Right lobe of liver (tissue), 6 donors: ENCODE data around the gene ATP6V0A1. TPM values are rescaled to one million over a fixed set of nuclear protein-coding genes. Genes with fewer than 3 reads are reported as not detected.
A peak's percentile ranks its signal among the peaks of the same experiment; 100 is the strongest.
"Not testable (repeated sequence)": the region's sequence is repeated elsewhere in the genome, so short reads cannot be mapped to it uniquely, and the experiment has no call there.

Experiments used
- ATAC-seq, 4 donors: fragments of 200-7000 bp; cut with Tn5 transposase; one replicate each; pipeline ENCODE4 v1.9.1; 2020; ENCODE audit warnings: mild to moderate bottlenecking in 4 of 4, moderate library complexity in 4 of 4
- DNase-seq, 3 donors: peaks; one replicate each; pipeline ENCODE4 v3.0.0-alpha.2; 2020
- H3K27ac ChIP-seq, 3 donors: fragments of 200-600 bp; one replicate each; pipeline ENCODE4 v1.8.0; 2022
- H3K27me3 ChIP-seq, 2 donors: fragments of 200-600 bp; one replicate each; pipeline ENCODE4 v1.8.0; 2022
- H3K36me3 ChIP-seq, 4 donors: fragments of 200-600 bp; sonication (generic) in 1 of 4; one replicate each; pipeline versions ENCODE4 v1.5.1 to v1.8.0; 2017 to 2022; ENCODE audit warnings: control low read depth in 1 of 4
- H3K4me1 ChIP-seq, 4 donors: fragments of 200-600 bp; sonication (generic) in 1 of 4; one replicate each; pipeline versions ENCODE4 v1.5.1 to v1.8.0; 2017 to 2022; ENCODE audit warnings: control low read depth in 1 of 4
- H3K4me3 ChIP-seq, 3 donors: fragments of 200-600 bp; one replicate each; pipeline ENCODE4 v1.8.0; 2022
- H3K9me3 ChIP-seq, 4 donors: fragments of 200-600 bp; sonication (generic) in 1 of 4; one replicate each; pipeline versions ENCODE4 v1.5.1 to v1.8.0; 2017 to 2022; ENCODE audit warnings: control low read depth in 1 of 4
- CTCF ChIP-seq, 4 donors: fragments of 200-600 bp in 3 of 4; fragments of 450-650 bp in 1 of 4; IDR thresholded peaks; one replicate each; pipeline versions ENCODE4 v1.5.1 to v1.8.0; 2016 to 2022; ENCODE audit warnings: antibody characterized with exemption in 4 of 4, mild to moderate bottlenecking in 2 of 4
- POLR2A ChIP-seq: fragments of 450-650 bp; IDR thresholded peaks from one replicate; pipeline ENCODE4 v1.6.1; 2017; ENCODE audit warnings: antibody characterized with exemption, mild to moderate bottlenecking
- WGBS: methylation state at CpG from one replicate; pipeline ENCODE4 v1.1.6; 2018; ENCODE audit warnings: low coverage, low lambda C conversion rate; ENCODE audit not compliant: insufficient coverage; ENCODE audit errors: missing lambda C conversion rate; 5-methylcytosine and 5-hydroxymethylcytosine counted together
- intact Hi-C, 2 donors: fragments of 100-400 bp; cut with DNase I; formaldehyde crosslinking; loops; one replicate each; pipeline versions ENCODE4 v1.11.2 to v1.14.1; 2022
- total RNA-seq, 6 experiments: library from RNA; depleted of rRNA in 2 of 6; stranded (reverse); fragments of >200 nt in 2 of 6; fragmentation: NEBNext Ultra II Directional in 3 of 6; extraction: Animal tissue kit (Norgen Biotek cat#: 25700) in 3 of 6; gene quantifications; one replicate each; pipeline versions ENCODE4 v1.1.0 to v1.2.4, GENCODE V29; 2016 to 2023
- donor health status: DM: no; HTN: yes; CAD: no.
- donor health status: DM: no; HTN: no; CAD: no.
- donor health status: DM: no; HTN: no; CAD: no.
- donor health status: DM: no; HTN: yes; CAD: no.
- donor health status: DM: no; HTN: yes; CAD: no.

ATP6V0A1 gene
- total RNA-seq, 6 experiments from 2014 or later = 36.4 to 66.0 (median 49.4) TPM

DNA sequence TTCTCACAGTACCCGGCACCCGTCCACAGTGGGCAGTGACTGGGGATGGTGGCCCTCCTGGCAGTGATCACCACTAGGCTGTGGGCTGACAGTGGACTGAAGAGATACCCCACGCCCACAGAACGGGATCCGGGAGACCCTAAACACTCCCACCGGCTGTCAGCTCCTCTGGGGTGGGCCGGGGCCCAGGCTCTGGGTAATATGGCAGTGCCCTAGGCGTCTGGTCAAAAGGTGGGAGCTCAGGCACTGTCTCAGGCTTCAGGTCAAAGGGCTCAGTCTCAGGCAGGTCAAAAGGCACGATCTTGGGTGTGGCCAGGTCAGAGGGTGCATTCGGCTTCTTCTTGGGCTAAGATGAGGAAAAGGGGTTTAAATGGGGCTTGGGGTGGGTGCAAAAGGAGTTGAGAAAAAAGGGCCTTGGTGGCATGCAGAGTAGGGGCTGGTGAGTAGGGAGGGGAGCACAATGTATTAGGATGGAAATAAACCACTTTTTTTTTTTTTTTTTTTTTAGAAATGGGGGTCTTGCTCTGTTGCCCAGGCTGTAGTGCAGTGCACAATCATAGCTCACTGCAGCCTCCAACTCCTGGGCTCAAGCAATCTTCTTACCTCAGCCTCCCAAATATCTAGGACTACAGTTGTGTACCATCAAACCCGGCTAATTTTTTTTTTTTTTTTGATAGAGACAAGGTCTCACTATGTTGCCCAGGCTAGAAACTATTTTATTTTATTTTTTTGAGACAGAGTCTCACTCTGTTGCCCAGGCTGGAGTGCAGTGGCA is 46.6 kb upstream of the ATP6V0A1 start:
- Histone ChIP-seq H3K36me3 (no peaks in the 10 kb centered on the region), H3K9me3 (no peaks in the 10 kb centered on the region), H3K4me1 (peaks cover 0 to 5% (median under 1%) of the 10 kb centered on the region in 4 donors), H3K27me3 (no peaks in the 10 kb centered on the region), H3K4me3 (no peak overlapping the region), H3K27ac (no peak overlapping the region)
- WGBS = 76% methylated on average over 3 of the region's 11 CpGs
- ATAC-seq (no peak), DNase-seq (no peak)
- TF ChIP-seq CTCF (IDR thresholded peaks at IDR 0.05) (no peak), POLR2A (no peak)
- intact Hi-C loops = no loop called here

GRCh38 chr17:42413464-42414040 is 45.1 kb upstream of the ATP6V0A1 start:
- no peaks in the 10 kb centered on the region for H3K9me3 ChIP-seq
- no peak overlapping the region for H3K4me3 ChIP-seq
- intact Hi-C loops = no loop called here
- TF ChIP-seq POLR2A (no peak), CTCF (IDR thresholded peaks at IDR 0.05) (no peak)
- no peak for DNase-seq
- no peaks in the 10 kb centered on the region for H3K27me3 ChIP-seq
- no peak for ATAC-seq
- no peak overlapping the region for H3K27ac ChIP-seq
- no peaks in the 10 kb centered on the region for H3K36me3 ChIP-seq
- WGBS = 77% methylated on average over 3 of the region's 3 CpGs
- H3K4me1 ChIP-seq = no peaks in the 10 kb centered on the region

DNA sequence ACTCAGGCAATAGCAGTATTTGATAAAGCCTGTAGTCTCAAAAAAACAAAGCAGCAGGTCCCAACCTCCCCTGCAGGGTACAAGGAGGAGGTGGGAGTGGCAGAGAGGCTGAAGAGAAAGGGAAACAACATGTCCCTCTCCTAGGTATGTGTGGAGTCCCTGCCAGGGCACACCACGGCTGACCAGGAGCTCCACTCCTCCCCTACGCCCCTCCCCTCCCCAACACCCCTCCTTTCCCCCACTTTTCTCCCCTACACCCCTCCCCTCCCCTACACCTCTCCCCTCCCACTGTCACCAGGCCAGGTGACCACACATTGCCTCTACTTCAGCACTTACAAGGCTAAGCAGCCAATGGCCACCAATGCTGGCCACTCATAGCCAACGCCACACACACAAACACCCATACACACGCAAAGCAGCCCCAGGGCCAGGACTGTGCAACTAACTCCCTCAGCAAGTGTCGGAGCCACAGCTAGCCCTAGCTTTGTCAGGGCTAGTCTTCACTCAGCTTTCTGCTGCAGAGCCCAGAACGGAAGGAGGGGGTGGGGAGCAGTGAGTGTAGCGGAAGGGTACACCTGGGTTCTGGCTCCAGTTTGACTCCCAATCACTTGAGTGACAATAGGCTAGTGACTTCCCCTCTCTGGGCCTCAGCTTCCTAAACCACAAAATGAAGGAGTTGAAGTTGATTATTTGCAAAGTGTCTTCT is 43.8 kb upstream of the ATP6V0A1 start:
- WGBS = 48% methylated on average over 7 of the region's 7 CpGs
- H3K27me3 ChIP-seq = no peaks in the 10 kb centered on the region
- TF ChIP-seq CTCF (IDR thresholded peaks at IDR 0.05) = no peak
- TF ChIP-seq POLR2A = no peak
- intact Hi-C loops = loop anchor here in 1 of 2 donors (5.0 kb wide), 1 partner anchor 102 kb away; no protein-coding TSS in a partner anchor
- DNase-seq = no peak
- no peaks in the 10 kb centered on the region for H3K36me3 ChIP-seq
- ATAC-seq = peak in 2 of 4 donors; percentile 15 to 16
- H3K9me3 ChIP-seq = no peaks in the 10 kb centered on the region
- no peaks in the 10 kb centered on the region for H3K4me1 ChIP-seq
- no peak overlapping the region for H3K4me3 ChIP-seq
- H3K27ac ChIP-seq = no peak overlapping the region

GRCh38 chr17:42417981-42418380 is 40.7 kb upstream of the ATP6V0A1 start:
- not testable (repeated sequence) for H3K4me1 ChIP-seq
- WGBS = 70% methylated on average over 5 of the region's 5 CpGs

DNA sequence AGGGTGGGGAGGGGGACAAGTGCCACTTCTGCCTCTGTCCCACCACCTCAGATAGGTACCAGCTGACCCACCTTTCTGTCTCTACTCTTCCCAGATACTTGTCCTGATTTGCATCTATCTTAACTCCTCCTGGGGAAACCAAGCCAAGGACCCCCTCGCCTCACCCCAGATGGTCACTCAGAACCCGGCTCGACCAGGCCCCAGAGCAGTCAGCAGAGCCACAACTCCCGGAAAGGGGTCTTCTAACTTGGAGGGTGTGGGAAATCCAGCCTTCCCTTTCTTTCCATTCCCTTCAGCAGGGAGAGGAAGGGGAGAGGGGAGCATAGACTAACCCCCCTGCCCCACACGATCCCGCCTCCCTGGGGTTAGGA is 37.6 kb upstream of the ATP6V0A1 start:
- Histone ChIP-seq H3K27ac (peak overlapping the region in 2 of 3 donors; percentile 59 to 84), H3K4me1 (peaks cover 0 to 12% (median 2%) of the 10 kb centered on the region in 4 donors)
- WGBS = 44% methylated on average over 4 of the region's 6 CpGs

More at GRCh38 chr17:42417981-42418380, 40.7 kb upstream of the ATP6V0A1 start:
- ATAC-seq, H3K9me3 ChIP-seq, DNase-seq, H3K4me3 ChIP-seq, H3K27me3 ChIP-seq, H3K27ac ChIP-seq, H3K36me3 ChIP-seq: not testable (repeated sequence)
- intact Hi-C loops = loop anchor here in 1 of 2 donors (5.0 kb wide), 1 partner anchor 99 kb away; no protein-coding TSS in a partner anchor

More for the DNA sequence above, 37.6 kb upstream of the ATP6V0A1 start:
- no peak for TF ChIP-seq CTCF (IDR thresholded peaks at IDR 0.05)
- TF ChIP-seq POLR2A = no peak
- Histone ChIP-seq H3K27me3 (no peaks in the 10 kb centered on the region), H3K36me3 (no peaks in the 10 kb centered on the region), H3K4me3 (peak overlapping the region; percentile 55 to 59 (median 57)), H3K9me3 (no peaks in the 10 kb centered on the region)
- no peak for ATAC-seq
- no peak for DNase-seq
- intact Hi-C loops = loop anchor here in 1 of 2 donors (5.0 kb wide), 1 partner anchor 91 kb away; no protein-coding TSS in a partner anchor
